ENCODE results near the gene LRBA. TPM values are rescaled to one million over a fixed set of nuclear protein-coding genes. Genes with fewer than 3 reads are reported as not detected.

LRBA gene
- polyA plus RNA-seq, 3 donors, result 64.0 to 70.1 (median 67.0) TPM

Other genes with a start within 250 kb of the LRBA start
- 1,000 to 10,000 TPM; 3,661 to 4,405 (median 4,391) TPM for gene RPS3A, start 84.3 kb upstream of the LRBA start, polyA plus RNA-seq (ENCODE audit: insufficient read length in 3 of 3)